ENCODE results near the gene PCDHB14. TPM values are rescaled to one million over a fixed set of nuclear protein-coding genes. Genes with fewer than 3 reads are reported as not detected.

PCDHB14 gene
- total RNA-seq, 1 experiment from 2014 or later: 4.7 TPM

DNA sequence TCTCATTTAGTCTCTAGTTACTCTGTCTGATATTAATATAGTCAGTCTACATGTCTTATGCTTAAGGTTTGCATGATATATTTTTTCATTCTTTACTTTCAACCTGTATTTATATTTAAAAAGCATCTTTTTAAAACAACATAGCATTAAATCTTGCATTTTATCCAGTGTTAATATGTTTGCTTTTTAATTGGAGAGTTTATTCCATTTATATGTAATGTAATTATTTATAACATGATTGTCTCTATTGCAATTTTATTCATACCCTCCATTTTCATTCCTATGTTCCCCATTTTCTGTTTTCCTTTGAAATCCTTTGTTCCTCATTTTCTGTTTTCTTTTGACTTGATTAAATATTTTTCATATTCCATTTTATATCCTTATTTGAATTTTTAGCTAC lies 35.3 kb downstream of the PCDHB14 start:
- intact Hi-C loops (cut with micrococcal nuclease): no loop called here
- BruUV-seq (replicated peaks): no TSS peak
- no peaks in the 10 kb centered on the region for H3K36me3 Mint-ChIP-seq (ENCODE audit: insufficient read depth, unreplicated experiment)

GRCh38 chr5:141258948-141259347 lies 35.8 kb downstream of the PCDHB14 start:
- ChIA-PET CTCF (interaction anchor here (0.6 kb wide), 1 partner anchor 389 kb away, joined by 7 read pairs; no protein-coding TSS in a partner anchor), POLR2A (no interaction called here)
- H3K4me3 Mint-ChIP-seq (ENCODE audit: unreplicated experiment): no peak overlapping the region
- no peaks in the 10 kb centered on the region for H3K36me3 Mint-ChIP-seq (ENCODE audit: insufficient read depth, unreplicated experiment)
- no TSS peak for BruUV-seq (replicated peaks)
- no peak overlapping the region for H3K27ac Mint-ChIP-seq (ENCODE audit: low read depth, unreplicated experiment)
- H3K9me3 Mint-ChIP-seq (ENCODE audit: unreplicated experiment): peaks cover 64% of the 10 kb centered on the region
- no peak for DNase-seq (ENCODE audit: unreplicated experiment)
- H3K27me3 Mint-ChIP-seq (ENCODE audit: insufficient read depth, unreplicated experiment): no peaks in the 10 kb centered on the region
- no peaks in the 10 kb centered on the region for H3K4me1 Mint-ChIP-seq (ENCODE audit: insufficient read depth, unreplicated experiment)
- TF ChIP-seq CTCF (IDR thresholded peaks at IDR 0.05; ENCODE audit: unreplicated experiment): no peak
- intact Hi-C loops (cut with micrococcal nuclease): no loop called here

More for the DNA sequence above, 35.3 kb downstream of the PCDHB14 start:
- ChIA-PET CTCF (no interaction called here), POLR2A (no interaction called here)
- H3K4me3 Mint-ChIP-seq (ENCODE audit: unreplicated experiment): no peak overlapping the region
- DNase-seq (ENCODE audit: unreplicated experiment): no peak
- H3K4me1 Mint-ChIP-seq (ENCODE audit: insufficient read depth, unreplicated experiment): no peaks in the 10 kb centered on the region
- H3K9me3 Mint-ChIP-seq (ENCODE audit: unreplicated experiment): peaks cover 60% of the 10 kb centered on the region
- no peaks in the 10 kb centered on the region for H3K27me3 Mint-ChIP-seq (ENCODE audit: insufficient read depth, unreplicated experiment)
- no peak overlapping the region for H3K27ac Mint-ChIP-seq (ENCODE audit: low read depth, unreplicated experiment)
- TF ChIP-seq CTCF (IDR thresholded peaks at IDR 0.05; ENCODE audit: unreplicated experiment): no peak

GRCh38 chr5:141260458-141261237 lies 37.5 kb downstream of the PCDHB14 start:
- CTCF ChIA-PET: interaction anchor here (0.9 kb wide), 1 partner anchor 307 kb away, joined by 3 read pairs; no protein-coding TSS in a partner anchor
- intact Hi-C loops (cut with micrococcal nuclease): no loop called here
- no TSS peak for BruUV-seq (replicated peaks)
- POLR2A ChIA-PET: interaction anchor here (0.7 kb wide), 1 partner anchor 62 kb away, joined by 3 read pairs; no protein-coding TSS in a partner anchor
- no peak overlapping the region for H3K27ac Mint-ChIP-seq (ENCODE audit: low read depth, unreplicated experiment)
- TF ChIP-seq CTCF (IDR thresholded peaks at IDR 0.05; ENCODE audit: unreplicated experiment): no peak
- no peaks in the 10 kb centered on the region for H3K27me3 Mint-ChIP-seq (ENCODE audit: insufficient read depth, unreplicated experiment)
- no peaks in the 10 kb centered on the region for H3K36me3 Mint-ChIP-seq (ENCODE audit: insufficient read depth, unreplicated experiment)
- H3K9me3 Mint-ChIP-seq (ENCODE audit: unreplicated experiment): peaks cover 67% of the 10 kb centered on the region
- no peaks in the 10 kb centered on the region for H3K4me1 Mint-ChIP-seq (ENCODE audit: insufficient read depth, unreplicated experiment)
- peak; percentile 23 for DNase-seq (ENCODE audit: unreplicated experiment)
- no peak overlapping the region for H3K4me3 Mint-ChIP-seq (ENCODE audit: unreplicated experiment)

GRCh38 chr5:141261238-141261546 lies 38.0 kb downstream of the PCDHB14 start:
- BruUV-seq (replicated peaks): no TSS peak
- Mint-ChIP-seq H3K9me3 (ENCODE audit: unreplicated experiment) (peaks cover 67% of the 10 kb centered on the region), H3K4me3 (ENCODE audit: unreplicated experiment) (no peak overlapping the region), H3K4me1 (ENCODE audit: insufficient read depth, unreplicated experiment) (no peaks in the 10 kb centered on the region), H3K27me3 (ENCODE audit: insufficient read depth, unreplicated experiment) (no peaks in the 10 kb centered on the region), H3K27ac (ENCODE audit: low read depth, unreplicated experiment) (no peak overlapping the region), H3K36me3 (ENCODE audit: insufficient read depth, unreplicated experiment) (no peaks in the 10 kb centered on the region)
- no peak for DNase-seq (ENCODE audit: unreplicated experiment)
- ChIA-PET CTCF (interaction anchor here (0.9 kb wide), 1 partner anchor 306 kb away, joined by 3 read pairs; no protein-coding TSS in a partner anchor), POLR2A (interaction anchor here (0.7 kb wide), 2 partner anchors 54 to 61 kb away, joined by 3 read pairs; no protein-coding TSS in a partner anchor)
- no peak for TF ChIP-seq CTCF (IDR thresholded peaks at IDR 0.05; ENCODE audit: unreplicated experiment)
- intact Hi-C loops (cut with micrococcal nuclease): no loop called here

Measured in MCF 10A (cell line).